ENCODE results near the gene WDR70.

DNA sequence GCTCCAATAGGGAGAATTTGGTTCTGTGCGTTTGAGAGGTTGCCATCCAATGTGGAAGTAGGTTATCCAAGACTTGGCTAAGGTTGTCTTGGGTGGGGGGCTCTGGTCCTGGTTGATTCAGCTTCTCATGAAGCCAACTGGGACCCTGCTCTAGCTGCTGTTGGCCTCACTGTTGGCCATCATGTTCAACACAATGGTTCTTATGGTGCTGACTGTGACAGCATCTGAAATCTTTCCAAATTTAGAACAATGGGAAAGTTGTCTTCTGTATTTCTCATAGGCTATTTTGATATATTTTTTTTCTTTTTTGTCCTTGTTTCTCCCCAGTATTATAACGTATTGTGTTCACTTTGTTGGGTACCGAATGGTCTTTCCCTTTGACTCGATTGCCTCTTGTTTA lies 388.8 kb downstream of the WDR70 start:
- TF ChIP-seq, protein P1, sequence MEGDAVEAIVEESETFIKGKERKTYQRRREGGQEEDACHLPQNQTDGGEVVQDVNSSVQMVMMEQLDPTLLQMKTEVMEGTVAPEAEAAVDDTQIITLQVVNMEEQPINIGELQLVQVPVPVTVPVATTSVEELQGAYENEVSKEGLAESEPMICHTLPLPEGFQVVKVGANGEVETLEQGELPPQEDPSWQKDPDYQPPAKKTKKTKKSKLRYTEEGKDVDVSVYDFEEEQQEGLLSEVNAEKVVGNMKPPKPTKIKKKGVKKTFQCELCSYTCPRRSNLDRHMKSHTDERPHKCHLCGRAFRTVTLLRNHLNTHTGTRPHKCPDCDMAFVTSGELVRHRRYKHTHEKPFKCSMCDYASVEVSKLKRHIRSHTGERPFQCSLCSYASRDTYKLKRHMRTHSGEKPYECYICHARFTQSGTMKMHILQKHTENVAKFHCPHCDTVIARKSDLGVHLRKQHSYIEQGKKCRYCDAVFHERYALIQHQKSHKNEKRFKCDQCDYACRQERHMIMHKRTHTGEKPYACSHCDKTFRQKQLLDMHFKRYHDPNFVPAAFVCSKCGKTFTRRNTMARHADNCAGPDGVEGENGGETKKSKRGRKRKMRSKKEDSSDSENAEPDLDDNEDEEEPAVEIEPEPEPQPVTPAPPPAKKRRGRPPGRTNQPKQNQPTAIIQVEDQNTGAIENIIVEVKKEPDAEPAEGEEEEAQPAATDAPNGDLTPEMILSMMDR (IDR thresholded peaks at IDR 0.05; ENCODE audit: insufficient read depth, low read depth, low read length) = no peak
- TF ChIP-seq EZH2 (IDR thresholded peaks at IDR 0.05; ENCODE audit: insufficient read depth, low read length) = no peak

All from astrocyte (in vitro differentiated cells and primary cell).